Neural cell (in vitro differentiated cells): Measurements from ENCODE around the gene S100A16. TPM values are rescaled to one million over a fixed set of nuclear protein-coding genes. Genes with fewer than 3 reads are reported as not detected.

Experiments
- H2AFZ ChIP-seq: fragments of 200-600, 300-800 bp; sonication (generic), shearing (Covaris generic); 2 replicates; pipeline ENCODE4 v1.6.0; 2014; ENCODE audit warnings: low read depth, mild to moderate bottlenecking, antibody characterized with exemption, low read length, moderate library complexity
- H3F3A ChIP-seq: fragments of 200-600 bp; shearing (Covaris generic); 2 replicates; pipeline ENCODE4 v1.6.1; 2016; ENCODE audit warnings: mild to moderate bottlenecking, moderate library complexity, mixed read lengths, antibody characterized with exemption, low read length; ENCODE audit not compliant: insufficient read depth, poor library complexity, severe bottlenecking
- H3K27ac ChIP-seq: fragments of 200-600, 300-800 bp; sonication (generic), shearing (Covaris generic); 2 replicates; pipeline ENCODE4 v1.5.1; 2014; ENCODE audit warnings: mild to moderate bottlenecking, low read length, moderate library complexity
- H3K27me3 ChIP-seq: fragments of 300-800, 200-600 bp; sonication (generic), shearing (Covaris generic); 2 replicates; pipeline ENCODE4 v1.6.0; 2014; ENCODE audit warnings: mild to moderate bottlenecking, low read depth, low read length, moderate library complexity; ENCODE audit not compliant: insufficient read depth
- H3K36me3 ChIP-seq: fragments of 300-800, 200-600 bp; sonication (generic), shearing (Covaris generic); 2 replicates; pipeline ENCODE4 v1.5.1; 2014; ENCODE audit warnings: mild to moderate bottlenecking, antibody characterized with exemption, low read length, moderate library complexity; ENCODE audit not compliant: insufficient read depth
- H3K4me2 ChIP-seq: fragments of 300-800, 200-600 bp; sonication (generic), shearing (Covaris generic); 2 replicates; pipeline ENCODE4 v1.6.0; 2014; ENCODE audit warnings: mild to moderate bottlenecking, low read length
- H3K4me3 ChIP-seq: fragments of 300-800, 200-600 bp; sonication (generic), shearing (Covaris generic); 2 replicates; pipeline ENCODE4 v1.5.1; 2014; ENCODE audit warnings: mild to moderate bottlenecking, low read length, moderate library complexity
- H3K79me2 ChIP-seq: fragments of 200-600 bp; shearing (Covaris generic); replicated peaks from 2 replicates; pipeline ENCODE4 v1.6.0; 2014; ENCODE audit warnings: mild to moderate bottlenecking, low read length, moderate library complexity; ENCODE audit not compliant: insufficient read depth
- H3K9ac ChIP-seq: fragments of 300-800, 200-600 bp; sonication (generic), shearing (Covaris generic); 2 replicates; pipeline ENCODE4 v1.6.1; 2016; ENCODE audit warnings: mild to moderate bottlenecking, low read length, mixed read lengths
- H3K9me2 ChIP-seq: fragments of 200-600 bp; shearing (Covaris generic); 2 replicates; pipeline ENCODE4 v1.6.1; 2016; ENCODE audit warnings: mild to moderate bottlenecking, low read length, mixed read lengths; ENCODE audit not compliant: insufficient read depth
- H3K9me3 ChIP-seq: fragments of 200-600, 300-800 bp; sonication (generic), shearing (Covaris generic); 2 replicates; pipeline ENCODE4 v1.6.1; 2016; ENCODE audit warnings: mild to moderate bottlenecking, mixed run types, low read length, moderate library complexity, mixed read lengths
- H4K20me1 ChIP-seq: fragments of 200-600 bp; shearing (Covaris generic); 2 replicates; pipeline ENCODE4 v1.6.1; 2016; ENCODE audit warnings: mild to moderate bottlenecking, mixed run types; ENCODE audit not compliant: insufficient read depth
- CTCF ChIP-seq: fragments of 450-650 bp; IDR thresholded peaks from 2 replicates; pipeline ENCODE4 v1.5.1; 2014; ENCODE audit warnings: antibody characterized with exemption, mild to moderate bottlenecking, moderate library complexity; ENCODE audit not compliant: poor library complexity, severe bottlenecking
- EP300 ChIP-seq: fragments of 450-650 bp; conservative IDR thresholded peaks from 2 replicates; pipeline ENCODE4 v1.6.1; 2014; ENCODE audit warnings: antibody characterized with exemption, mild to moderate bottlenecking, moderate library complexity; ENCODE audit not compliant: poor library complexity, severe bottlenecking
- EZH2 ChIP-seq: fragments of 200-600, 300-800 bp; shearing (Covaris generic), sonication (generic); IDR thresholded peaks from 2 replicates; pipeline ENCODE4 v1.6.1; 2014; ENCODE audit warnings: antibody characterized with exemption, low read length, borderline replicate concordance, mild to moderate bottlenecking; ENCODE audit not compliant: insufficient read depth, poor library complexity, severe bottlenecking
- MXI1 ChIP-seq: fragments of 450-650 bp; conservative IDR thresholded peaks from 2 replicates; pipeline ENCODE4 v1.6.1; 2014; ENCODE audit warnings: antibody characterized with exemption, mild to moderate bottlenecking; ENCODE audit not compliant: poor library complexity, severe bottlenecking
- POLR2AphosphoS5 ChIP-seq: IDR thresholded peaks from 2 replicates; pipeline ENCODE4 v1.6.1; 2012
- RAD21 ChIP-seq: fragments of 450-650 bp; conservative IDR thresholded peaks from 2 replicates; pipeline ENCODE4 v1.6.1; 2014; ENCODE audit warnings: antibody characterized with exemption, mild to moderate bottlenecking, moderate library complexity
- REST ChIP-seq: IDR thresholded peaks from 2 replicates; pipeline ENCODE4 v1.6.1; 2012; ENCODE audit warnings: borderline replicate concordance
- SMC3 ChIP-seq: fragments of 450-650 bp; conservative IDR thresholded peaks from 2 replicates; pipeline ENCODE4 v1.6.1; 2014; ENCODE audit warnings: antibody characterized with exemption, mild to moderate bottlenecking, moderate library complexity; ENCODE audit not compliant: poor library complexity
- TAF1 ChIP-seq: IDR thresholded peaks from 2 replicates; pipeline ENCODE4 v1.6.1; 2012; ENCODE audit warnings: low read depth
- polyA plus RNA-seq: library from polyadenylated mRNA; depleted of rRNA; stranded (reverse); fragments of >200 nt; gene quantifications from 2 replicates; pipeline ENCODE4 v1.2.3, GENCODE V29; 2014

The S100A16 gene
- polyA plus RNA-seq, 1 donor from 2014 or later = not detected

GRCh38 chr1:153568367-153569099 lies 44.4 kb downstream of the S100A16 start (continued):
- TF ChIP-seq CTCF (peak; percentile 71), TAF1 (no peak)

GRCh38 chr1:153567621-153568366 lies 45.1 kb downstream of the S100A16 start:
- Histone ChIP-seq H3K4me3 (no peak overlapping the region), H3K36me3 (no peaks in the 10 kb centered on the region), H3F3A (no peaks in the 10 kb centered on the region), H3K9ac (no peak overlapping the region), H3K9me2 (no peaks in the 10 kb centered on the region), H3K27me3 (no peaks in the 10 kb centered on the region), H3K9me3 (no peaks in the 10 kb centered on the region), H3K79me2 (no peaks in the 10 kb centered on the region), H3K4me2 (no peak overlapping the region), H2AFZ (no peak overlapping the region), H4K20me1 (no peaks in the 10 kb centered on the region), H3K27ac (no peak overlapping the region)
- TF ChIP-seq CTCF = no peak
- no peak for TF ChIP-seq RAD21
- no peak for TF ChIP-seq SMC3
- no peak for TF ChIP-seq TAF1
- no peak for TF ChIP-seq REST
- TF ChIP-seq EP300 = no peak
- TF ChIP-seq EZH2 = no peak
- TF ChIP-seq POLR2AphosphoS5 = no peak
- TF ChIP-seq MXI1 = no peak
